Trophoblast cell (in vitro differentiated cells and primary cell): Measurements from ENCODE around the gene KRT14.

ENCODE experiments used
- DNase-seq, 2 donors: peaks; one replicate each; pipeline ENCODE4 v3.0.0-alpha.2; 2016
- H2AFZ ChIP-seq: 2 replicates; pipeline ENCODE4 v1.6.1; 2013; ENCODE audit warnings: low read length, moderate library complexity, mild to moderate bottlenecking; ENCODE audit not compliant: insufficient read depth, poor library complexity
- H2AK5ac ChIP-seq: 2 replicates; pipeline ENCODE4 v1.6.1; 2013; ENCODE audit warnings: mild to moderate bottlenecking, low read length
- H2BK120ac ChIP-seq: 2 replicates; pipeline ENCODE4 v1.6.1; 2013; ENCODE audit warnings: low read length, mild to moderate bottlenecking, moderate library complexity; ENCODE audit not compliant: insufficient read depth, poor library complexity
- H2BK12ac ChIP-seq: 2 replicates; pipeline ENCODE4 v1.6.1; 2013; ENCODE audit warnings: mild to moderate bottlenecking, low read length, moderate library complexity
- H2BK5ac ChIP-seq: 2 replicates; pipeline ENCODE4 v1.6.1; 2013; ENCODE audit warnings: low read length, low read depth, moderate library complexity, mild to moderate bottlenecking; ENCODE audit not compliant: poor library complexity
- H3K14ac ChIP-seq: 2 replicates; pipeline ENCODE4 v1.6.1; 2013; ENCODE audit warnings: mild to moderate bottlenecking, low read length
- H3K18ac ChIP-seq: 2 replicates; pipeline ENCODE4 v1.6.1; 2013; ENCODE audit warnings: mild to moderate bottlenecking, low read length
- H3K23ac ChIP-seq: 2 replicates; pipeline ENCODE4 v1.6.1; 2013; ENCODE audit warnings: low read length
- H3K27ac ChIP-seq: 2 replicates; pipeline ENCODE4 v1.5.1; 2013; ENCODE audit warnings: low read depth, mild to moderate bottlenecking, inconsistent platforms, low read length, moderate library complexity
- H3K27me3 ChIP-seq: 2 replicates; pipeline ENCODE4 v1.6.1; 2013; ENCODE audit warnings: inconsistent platforms, mild to moderate bottlenecking, low read length, moderate library complexity; ENCODE audit not compliant: insufficient read depth
- H3K36me3 ChIP-seq, 2 experiments: 1 replicate in 1 of 2; 2 replicates in 1 of 2; pipeline ENCODE4 v1.6.1; 2013; ENCODE audit warnings: low read length in 2 of 2, mild to moderate bottlenecking in 2 of 2, moderate library complexity in 1 of 2; ENCODE audit not compliant: insufficient read depth in 2 of 2, control insufficient read depth in 1 of 2
- H3K4ac ChIP-seq: 2 replicates; pipeline ENCODE4 v1.6.1; 2013; ENCODE audit warnings: low read depth, mild to moderate bottlenecking, low read length, moderate library complexity
- H3K4me1 ChIP-seq, 2 experiments: 1 replicate in 1 of 2; 2 replicates in 1 of 2; pipeline ENCODE4 v1.6.1; 2013; ENCODE audit warnings: low read length in 2 of 2, mild to moderate bottlenecking in 2 of 2, moderate library complexity in 1 of 2; ENCODE audit not compliant: insufficient read depth in 2 of 2, control insufficient read depth in 1 of 2
- H3K4me2 ChIP-seq: 2 replicates; pipeline ENCODE4 v1.6.1; 2013; ENCODE audit warnings: inconsistent platforms, mild to moderate bottlenecking, low read length, moderate library complexity
- H3K4me3 ChIP-seq: 2 replicates; pipeline ENCODE4 v1.5.1; 2013; ENCODE audit warnings: mild to moderate bottlenecking, low read depth, low read length, inconsistent platforms
- H3K79me1 ChIP-seq: one replicate; pipeline ENCODE4 v1.6.1; 2013; ENCODE audit warnings: low read length
- H3K79me2 ChIP-seq: 2 replicates; pipeline ENCODE4 v1.6.1; 2013; ENCODE audit warnings: low read length, mild to moderate bottlenecking; ENCODE audit not compliant: control insufficient read depth, insufficient read depth, poor library complexity
- H3K9ac ChIP-seq: 2 replicates; pipeline ENCODE4 v1.6.1; 2013; ENCODE audit warnings: mild to moderate bottlenecking, low read length
- H3K9me3 ChIP-seq: 2 replicates; pipeline ENCODE4 v1.6.1; 2013; ENCODE audit warnings: low read depth, mild to moderate bottlenecking, control low read depth, inconsistent platforms, low read length; ENCODE audit not compliant: insufficient read depth
- H4K12ac ChIP-seq: 2 replicates; pipeline ENCODE4 v1.6.1; 2013; ENCODE audit warnings: low read depth, mild to moderate bottlenecking, low read length, moderate library complexity
- H4K8ac ChIP-seq: 2 replicates; pipeline ENCODE4 v1.6.1; 2013; ENCODE audit warnings: low read depth, mild to moderate bottlenecking, low read length, moderate library complexity
- H4K91ac ChIP-seq: one replicate; pipeline ENCODE4 v1.6.1; 2013; ENCODE audit warnings: low read depth, mild to moderate bottlenecking, low read length, moderate library complexity
- WGBS: extraction: QIAGEN DNeasy Blood & Tissue Kit; methylation state at CpG from one replicate; pipeline ENCODE4 v1.1.7; 2013; ENCODE audit warnings: missing lambda C conversion rate; ENCODE audit not compliant: insufficient read length, insufficient coverage; ENCODE audit errors: extremely low coverage; 5-methylcytosine and 5-hydroxymethylcytosine counted together

The KRT14 gene

GRCh38 chr17:41547378-41547841 is 39.3 kb downstream of the KRT14 start:
- Histone ChIP-seq H3K4me1 (peaks cover 16 to 19% of the 10 kb centered on the region in 2 experiments), H2BK5ac (no peak overlapping the region), H3K4me2 (no peak overlapping the region), H3K79me2 (peaks cover 4% of the 10 kb centered on the region), H3K4me3 (no peak overlapping the region), H3K18ac (peak overlapping the region; percentile 53), H3K36me3 (no peaks in the 10 kb centered on the region), H4K8ac (no peak overlapping the region), H2AFZ (no peak overlapping the region), H3K79me1 (peaks cover 11% of the 10 kb centered on the region), H4K91ac (peak overlapping the region; percentile 94), H2AK5ac (peak overlapping the region; percentile 26), H3K23ac (no peak overlapping the region), H3K27me3 (no peaks in the 10 kb centered on the region), H2BK120ac (no peak overlapping the region), H3K4ac (no peak overlapping the region), H3K27ac (no peak overlapping the region), H3K14ac (no peak overlapping the region), H4K12ac (no peak overlapping the region), H2BK12ac (peak overlapping the region; percentile 85), H3K9ac (no peak overlapping the region), H3K9me3 (no peaks in the 10 kb centered on the region)
- DNase-seq: peak in 1 of 2 donors; percentile 32
- WGBS: no CpG with 5 or more reads among the region's 9 CpGs

- H3K4me1 ChIP-seq: peaks cover 16 to 19% of the 10 kb centered on the region in 2 experiments
- no peaks in the 10 kb centered on the region for H3K27me3 ChIP-seq
- no peak overlapping the region for H3K14ac ChIP-seq
- H3K27ac ChIP-seq: no peak overlapping the region
- H2BK12ac ChIP-seq: no peak overlapping the region
- H2BK120ac ChIP-seq: no peak overlapping the region
- no peaks in the 10 kb centered on the region for H3K36me3 ChIP-seq
- no peaks in the 10 kb centered on the region for H3K9me3 ChIP-seq
- no peak for DNase-seq
- H3K4ac ChIP-seq: no peak overlapping the region
- H3K4me3 ChIP-seq: no peak overlapping the region
- no peak overlapping the region for H3K4me2 ChIP-seq
- no peak overlapping the region for H3K18ac ChIP-seq
- H4K91ac ChIP-seq: no peak overlapping the region
- no peak overlapping the region for H4K8ac ChIP-seq
- no peak overlapping the region for H2AFZ ChIP-seq
- peaks cover 11% of the 10 kb centered on the region for H3K79me1 ChIP-seq
- no peak overlapping the region for H3K9ac ChIP-seq
- no peak overlapping the region for H2AK5ac ChIP-seq
- peaks cover 4% of the 10 kb centered on the region for H3K79me2 ChIP-seq
- H2BK5ac ChIP-seq: no peak overlapping the region
- no peak overlapping the region for H3K23ac ChIP-seq
- WGBS: no CpG with 5 or more reads among the region's 3 CpGs
- H4K12ac ChIP-seq: no peak overlapping the region
Measured at GRCh38 chr17:41546819-41547218, 39.9 kb downstream of the KRT14 start.

- H4K12ac ChIP-seq: no peak overlapping the region
- no peaks in the 10 kb centered on the region for H3K36me3 ChIP-seq
- H4K8ac ChIP-seq: no peak overlapping the region
- no CpG with 5 or more reads among the region's 13 CpGs for WGBS
- H3K18ac ChIP-seq: no peak overlapping the region
- peaks cover 16 to 19% of the 10 kb centered on the region in 2 experiments for H3K4me1 ChIP-seq
- no peak overlapping the region for H2AFZ ChIP-seq
- H4K91ac ChIP-seq: no peak overlapping the region
- H3K4me2 ChIP-seq: no peak overlapping the region
- H3K27me3 ChIP-seq: no peaks in the 10 kb centered on the region
- peak overlapping the region; percentile 32 for H2BK12ac ChIP-seq
- no peak overlapping the region for H2BK5ac ChIP-seq
- H3K4ac ChIP-seq: no peak overlapping the region
- H3K23ac ChIP-seq: no peak overlapping the region
- no peak for DNase-seq
- H3K9ac ChIP-seq: no peak overlapping the region
- no peak overlapping the region for H2BK120ac ChIP-seq
- H3K4me3 ChIP-seq: no peak overlapping the region
- H3K14ac ChIP-seq: no peak overlapping the region
- peaks cover 4% of the 10 kb centered on the region for H3K79me2 ChIP-seq
- H3K27ac ChIP-seq: no peak overlapping the region
- peaks cover 11% of the 10 kb centered on the region for H3K79me1 ChIP-seq
- no peak overlapping the region for H2AK5ac ChIP-seq
- H3K9me3 ChIP-seq: no peaks in the 10 kb centered on the region
Measured at GRCh38 chr17:41545829-41546410, 40.8 kb downstream of the KRT14 start.

- WGBS: no CpG with 5 or more reads among the region's 5 CpGs
- peaks cover 11% of the 10 kb centered on the region for H3K79me1 ChIP-seq
Measured at GRCh38 chr17:41544935-41545334, 41.8 kb downstream of the KRT14 start.

More at GRCh38 chr17:41544935-41545334, 41.8 kb downstream of the KRT14 start:
- peaks cover 4% of the 10 kb centered on the region for H3K79me2 ChIP-seq
- H3K36me3 ChIP-seq: no peaks in the 10 kb centered on the region
- H2AK5ac ChIP-seq: no peak overlapping the region
- no peak overlapping the region for H3K4me2 ChIP-seq
- no peak overlapping the region for H2BK5ac ChIP-seq
- H3K9me3 ChIP-seq: no peaks in the 10 kb centered on the region
- no peak overlapping the region for H3K18ac ChIP-seq
- peaks cover 17 to 23% of the 10 kb centered on the region in 2 experiments for H3K4me1 ChIP-seq
- H2AFZ ChIP-seq: no peak overlapping the region
- no peak overlapping the region for H4K91ac ChIP-seq
- no peak overlapping the region for H4K12ac ChIP-seq
- no peak overlapping the region for H3K4ac ChIP-seq
- no peak overlapping the region for H2BK120ac ChIP-seq
- H2BK12ac ChIP-seq: no peak overlapping the region
- H3K4me3 ChIP-seq: no peak overlapping the region
- H3K27ac ChIP-seq: no peak overlapping the region
- H3K14ac ChIP-seq: no peak overlapping the region
- no peaks in the 10 kb centered on the region for H3K27me3 ChIP-seq
- DNase-seq: no peak
- no peak overlapping the region for H3K23ac ChIP-seq
- H4K8ac ChIP-seq: no peak overlapping the region
- no peak overlapping the region for H3K9ac ChIP-seq
